GM12878 (cell line): Measurements from ENCODE around the gene EI24. TPM values are rescaled to one million over a fixed set of nuclear protein-coding genes. Genes with fewer than 3 reads are reported as not detected.
"Not testable (repeated sequence)": the region's sequence is repeated elsewhere in the genome, so short reads cannot be mapped to it uniquely, and the experiment has no call there.

Experiments used
- ATAC-seq: fragments of 200-7000 bp; cut with Tn5 transposase; 3 replicates; pipeline ENCODE4 v1.9.1; 2020; ENCODE audit warnings: mild to moderate bottlenecking, moderate library complexity
- BruUV-seq: library from RNA; stranded (reverse); fragments of 400-500 nt; replicated peaks from 2 replicates; lab custom pipeline; 2021; lab: Mats Ljungman, UMichigan
- CTCF ChIA-PET: fragments of 300-600 bp; sonication (Branson Sonifier 250); formaldehyde crosslinking; extraction: SDS; loops from one replicate; lab custom pipeline; 2021; ENCODE audit warnings: inconsistent platforms; lab: Yijun Ruan, JAX
- POLR2A ChIA-PET: fragments of 350-600 bp; formaldehyde crosslinking; extraction: SDS; loops from one replicate; lab custom pipeline; 2021; ENCODE audit warnings: inconsistent platforms; lab: Charles Lee
- RAD21 ChIA-PET: fragments of 300-600 bp; sonication (Branson Sonifier 250); formaldehyde crosslinking; loops from one replicate; lab custom pipeline; 2023; ENCODE audit warnings: antibody characterized with exemption; ENCODE audit not compliant: unreplicated experiment; lab: Charles Lee
- SMC1A ChIA-PET: fragments of 300-600 bp; sonication (Branson Sonifier 250); formaldehyde crosslinking; loops from one replicate; lab custom pipeline; 2023; ENCODE audit not compliant: unreplicated experiment, uncharacterized antibody; lab: Charles Lee
- DNase-seq: peaks from one replicate; pipeline ENCODE4 v3.0.0-alpha.2; 2011; ENCODE audit warnings: low read depth, low spot score
- FAIRE-seq: peaks from 3 replicates; lab custom pipeline; 2011; peaks lifted over from hg19 to GRCh38; lab: Jason Lieb, UNC
- H2AFZ ChIP-seq: 2 replicates; pipeline ENCODE4 v1.6.0; 2011; ENCODE audit warnings: low read depth, low read length, control low read depth; ENCODE audit not compliant: control insufficient read depth
- H3K27ac ChIP-seq: 2 replicates; pipeline ENCODE4 v1.5.1; 2011; ENCODE audit warnings: control low read depth; ENCODE audit not compliant: control insufficient read depth, insufficient read depth
- H3K27me3 ChIP-seq, 2 experiments: replicated peaks in 1 of 2; 2 replicates each; pipeline versions ENCODE4 v1.6.0 to v1.6.1; 2011; ENCODE audit warnings: low read length in 1 of 2; ENCODE audit not compliant: control insufficient read depth in 2 of 2, insufficient read depth in 2 of 2
- H3K36me3 ChIP-seq, 2 experiments: 2 replicates each; pipeline ENCODE4 v1.5.1; 2011; ENCODE audit warnings: low read length in 1 of 2; ENCODE audit not compliant: control insufficient read depth in 2 of 2, insufficient read depth in 2 of 2
- H3K4me1 ChIP-seq: 2 replicates; pipeline ENCODE4 v1.6.1; 2011; ENCODE audit warnings: mild to moderate bottlenecking, low read length, moderate library complexity, mixed read lengths; ENCODE audit not compliant: control insufficient read depth, insufficient read depth
- H3K4me2 ChIP-seq: 2 replicates; pipeline ENCODE4 v1.6.0; 2011; ENCODE audit warnings: control low read depth; ENCODE audit not compliant: control insufficient read depth, insufficient read depth
- H3K4me3 ChIP-seq: fragments of 200-600 bp; sonication (generic); 2 replicates; pipeline ENCODE4 v1.5.1; 2016
- H3K79me2 ChIP-seq: 2 replicates; pipeline ENCODE4 v1.6.0; 2011; ENCODE audit warnings: low read length; ENCODE audit not compliant: control insufficient read depth, insufficient read depth
- H3K9ac ChIP-seq: 2 replicates; pipeline ENCODE4 v1.8.0; 2011; ENCODE audit warnings: low read length, control low read depth, mixed read lengths; ENCODE audit not compliant: control insufficient read depth, insufficient read depth
- H3K9me3 ChIP-seq: replicated peaks from 3 replicates; pipeline ENCODE4 v1.5.1; 2011; ENCODE audit warnings: mild to moderate bottlenecking, low read length; ENCODE audit not compliant: control insufficient read depth, insufficient read depth
- H4K20me1 ChIP-seq: 2 replicates; pipeline ENCODE4 v1.6.0; 2011; ENCODE audit not compliant: control insufficient read depth, insufficient read depth
- BMI1 ChIP-seq: fragments of 450-650 bp; IDR thresholded peaks from 2 replicates; pipeline ENCODE4 v1.6.1; 2016; ENCODE audit warnings: mild to moderate bottlenecking, moderate library complexity, borderline replicate concordance
- WGBS: methylation state at CpG from one replicate; pipeline ENCODE4 v1.1.6; 2016; ENCODE audit warnings: low lambda C conversion rate; ENCODE audit not compliant: insufficient replicate concordance, insufficient coverage; ENCODE audit errors: missing lambda C conversion rate; 5-methylcytosine and 5-hydroxymethylcytosine counted together
- in situ Hi-C: fragments of 300-500 bp; cut with MboI; formaldehyde crosslinking; loops from 9 replicates; pipeline ENCODE4 v1.14.3; 2018; ENCODE audit warnings: mixed read lengths
- intact Hi-C: fragments of 100-400 bp; cut with micrococcal nuclease; formaldehyde crosslinking; loops from one replicate; pipeline ENCODE4 v1.14.2; 2022; ENCODE audit not compliant: unreplicated experiment
- polyA plus RNA-seq, 11 experiments: library from polyadenylated mRNA; depleted of rRNA in 4 of 11; unstranded in 6 of 11; stranded (reverse) in 5 of 11; fragments of >200 nt; fragmentation: Nextera tagmentation in 4 of 11; fragmentation: Illumina TruSeq in 1 of 11; extraction: Ambion mirVana in 4 of 11; extraction: Trizol in 1 of 11; gene quantifications; 1 replicate in 1 of 11; 2 replicates in 10 of 11; pipeline versions ENCODE4 v1.2.1 to v1.2.3, GENCODE V29; 2011 to 2016; ENCODE audit warnings: inconsistent platforms in 2 of 11, missing spikeins in 2 of 11, low read depth in 1 of 11
- total RNA-seq, 4 experiments: library from RNA; depleted of rRNA in 3 of 4; stranded (reverse); fragments of >200 nt in 3 of 4; fragmentation: Illumina TruSeq in 1 of 4; extraction: Trizol in 1 of 4; gene quantifications; 2 replicates each; pipeline versions ENCODE4 v1.2.1 to v1.2.3, GENCODE V29; 2013 to 2021
- TF ChIP-seq, protein P1 (sequence below): IDR thresholded peaks from 2 replicates; pipeline ENCODE4 v1.6.1; 2011; ENCODE audit warnings: borderline replicate concordance, low read depth, mild to moderate bottlenecking, moderate library complexity, low read length; ENCODE audit not compliant: insufficient read depth, poor library complexity, severe bottlenecking
- TF ChIP-seq, protein P2 (sequence below): fragments of 450-650 bp; IDR thresholded peaks from 2 replicates; pipeline ENCODE4 v1.6.1; 2017; ENCODE audit warnings: antibody characterized with exemption, mild to moderate bottlenecking, moderate library complexity

Gene EI24
- total and polyA plus RNA-seq, 10 of the 15 experiments (the other 5 are each of a cell fraction or from before 2014, with no cell fraction given), result 20.3 to 127 (median 70.4) TPM

DNA sequence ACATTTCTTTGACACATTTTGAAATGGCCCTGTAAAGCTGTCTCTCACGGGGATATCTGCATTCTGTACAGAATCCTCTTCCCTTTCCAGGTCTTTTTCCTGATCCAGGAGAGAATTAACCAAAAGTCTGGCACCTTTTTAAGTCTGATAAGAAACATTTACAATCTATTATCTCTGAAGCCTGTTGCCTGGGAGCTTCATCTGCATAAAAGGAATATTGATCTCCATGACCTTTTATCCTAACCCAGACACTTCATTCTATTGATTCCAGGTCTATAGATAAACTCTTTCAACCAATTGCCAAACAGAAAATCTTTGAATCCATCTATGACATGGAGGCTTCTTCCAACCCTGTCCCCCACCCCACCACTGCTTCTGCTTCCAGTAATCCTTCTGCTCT lies 33.7 kb upstream of the EI24 start:
- 0% methylated on average over 1 of the region's 1 CpG for WGBS
- ATAC-seq (no peak), FAIRE-seq (no peak), DNase-seq (no peak)
- CTCF ChIA-PET, result interaction anchor here (0.7 kb wide), 1 partner anchor 190 kb away, joined by 3 read pairs; no protein-coding TSS in a partner anchor
- no peaks in the 10 kb centered on the region for H3K27me3 ChIP-seq
- no peak overlapping the region for H2AFZ ChIP-seq
- H3K4me2 ChIP-seq, result no peak overlapping the region
- H3K79me2 ChIP-seq, result no peaks in the 10 kb centered on the region
- BruUV-seq, result no TSS peak
- in situ Hi-C loops (no loop called here), intact Hi-C loops (no loop called here)
- TF ChIP-seq, protein P1, sequence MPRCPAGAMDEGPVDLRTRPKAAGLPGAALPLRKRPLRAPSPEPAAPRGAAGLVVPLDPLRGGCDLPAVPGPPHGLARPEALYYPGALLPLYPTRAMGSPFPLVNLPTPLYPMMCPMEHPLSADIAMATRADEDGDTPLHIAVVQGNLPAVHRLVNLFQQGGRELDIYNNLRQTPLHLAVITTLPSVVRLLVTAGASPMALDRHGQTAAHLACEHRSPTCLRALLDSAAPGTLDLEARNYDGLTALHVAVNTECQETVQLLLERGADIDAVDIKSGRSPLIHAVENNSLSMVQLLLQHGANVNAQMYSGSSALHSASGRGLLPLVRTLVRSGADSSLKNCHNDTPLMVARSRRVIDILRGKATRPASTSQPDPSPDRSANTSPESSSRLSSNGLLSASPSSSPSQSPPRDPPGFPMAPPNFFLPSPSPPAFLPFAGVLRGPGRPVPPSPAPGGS, result no peak
- TF ChIP-seq, protein P2, sequence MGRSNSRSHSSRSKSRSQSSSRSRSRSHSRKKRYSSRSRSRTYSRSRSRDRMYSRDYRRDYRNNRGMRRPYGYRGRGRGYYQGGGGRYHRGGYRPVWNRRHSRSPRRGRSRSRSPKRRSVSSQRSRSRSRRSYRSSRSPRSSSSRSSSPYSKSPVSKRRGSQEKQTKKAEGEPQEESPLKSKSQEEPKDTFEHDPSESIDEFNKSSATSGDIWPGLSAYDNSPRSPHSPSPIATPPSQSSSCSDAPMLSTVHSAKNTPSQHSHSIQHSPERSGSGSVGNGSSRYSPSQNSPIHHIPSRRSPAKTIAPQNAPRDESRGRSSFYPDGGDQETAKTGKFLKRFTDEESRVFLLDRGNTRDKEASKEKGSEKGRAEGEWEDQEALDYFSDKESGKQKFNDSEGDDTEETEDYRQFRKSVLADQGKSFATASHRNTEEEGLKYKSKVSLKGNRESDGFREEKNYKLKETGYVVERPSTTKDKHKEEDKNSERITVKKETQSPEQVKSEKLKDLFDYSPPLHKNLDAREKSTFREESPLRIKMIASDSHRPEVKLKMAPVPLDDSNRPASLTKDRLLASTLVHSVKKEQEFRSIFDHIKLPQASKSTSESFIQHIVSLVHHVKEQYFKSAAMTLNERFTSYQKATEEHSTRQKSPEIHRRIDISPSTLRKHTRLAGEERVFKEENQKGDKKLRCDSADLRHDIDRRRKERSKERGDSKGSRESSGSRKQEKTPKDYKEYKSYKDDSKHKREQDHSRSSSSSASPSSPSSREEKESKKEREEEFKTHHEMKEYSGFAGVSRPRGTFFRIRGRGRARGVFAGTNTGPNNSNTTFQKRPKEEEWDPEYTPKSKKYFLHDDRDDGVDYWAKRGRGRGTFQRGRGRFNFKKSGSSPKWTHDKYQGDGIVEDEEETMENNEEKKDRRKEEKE, result no peak
- no peak for TF ChIP-seq BMI1
- POLR2A ChIA-PET, result interaction anchor here (0.6 kb wide), 1 partner anchor 42 kb away, joined by 3 read pairs; no protein-coding TSS in a partner anchor
- no peaks in the 10 kb centered on the region for H4K20me1 ChIP-seq
- H3K4me1 ChIP-seq, result no peaks in the 10 kb centered on the region
- SMC1A ChIA-PET, result no interaction called here
- RAD21 ChIA-PET, result no interaction called here
- H3K9ac ChIP-seq, result no peak overlapping the region
- no peaks in the 10 kb centered on the region for H3K36me3 ChIP-seq
- no peak overlapping the region for H3K4me3 ChIP-seq
- H3K27ac ChIP-seq, result no peak overlapping the region
- no peaks in the 10 kb centered on the region for H3K9me3 ChIP-seq

DNA sequence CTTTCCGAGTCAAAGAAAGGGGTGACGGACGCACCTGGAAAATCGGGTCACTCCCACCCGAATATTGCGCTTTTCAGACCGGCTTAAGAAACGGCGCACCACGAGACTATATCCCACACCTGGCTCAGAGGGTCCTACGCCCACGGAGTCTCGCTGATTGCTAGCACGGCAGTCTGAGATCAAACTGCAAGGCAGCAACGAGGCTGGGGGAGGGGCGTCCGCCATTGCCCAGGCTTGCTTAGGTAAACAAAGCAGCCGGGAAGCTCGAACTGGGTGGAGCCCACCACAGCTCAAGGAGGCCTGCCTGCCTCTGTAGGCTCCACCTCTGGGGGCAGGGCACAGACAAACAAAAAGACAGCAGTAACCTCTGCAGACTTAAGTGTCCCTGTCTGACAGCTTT lies 32.4 kb upstream of the EI24 start:
- in situ Hi-C loops, H3K4me2 ChIP-seq, H3K27ac ChIP-seq, intact Hi-C loops, H2AFZ ChIP-seq, ATAC-seq, FAIRE-seq, H3K9me3 ChIP-seq, SMC1A ChIA-PET, POLR2A ChIA-PET, H3K4me1 ChIP-seq, DNase-seq, BruUV-seq, RAD21 ChIA-PET, CTCF ChIA-PET, H3K27me3 ChIP-seq, H3K9ac ChIP-seq, H4K20me1 ChIP-seq, H3K36me3 ChIP-seq, H3K79me2 ChIP-seq, H3K4me3 ChIP-seq: not testable (repeated sequence)
- 43% methylated on average over 6 of the region's 19 CpGs for WGBS
